HepG2 (cell line): Measurements from ENCODE around the gene FAM187B. TPM values are rescaled to one million over a fixed set of nuclear protein-coding genes. Genes with fewer than 3 reads are reported as not detected.
A peak's percentile ranks its signal among the peaks of the same experiment; 100 is the strongest.

ENCODE experiments used
- KDM5B ChIP-seq: sonication (generic); formaldehyde crosslinking; IDR thresholded peaks from 2 replicates; pipeline ENCODE4 v1.4.0; 2020; ENCODE audit warnings: missing genetic modification reagents, mild to moderate bottlenecking, borderline replicate concordance
- MIER3 ChIP-seq: IDR thresholded peaks from 2 replicates; pipeline ENCODE4 v1.6.1; 2016; ENCODE audit warnings: missing compliant biosample characterization, borderline replicate concordance
- ZNF431 ChIP-seq: sonication (generic); formaldehyde crosslinking; IDR thresholded peaks from 2 replicates; pipeline ENCODE4 v1.9.0; 2022; ENCODE audit warnings: missing genetic modification reagents, low read depth, mild to moderate bottlenecking, borderline replicate concordance
- ZNF546 ChIP-seq: sonication (generic); formaldehyde crosslinking; conservative IDR thresholded peaks from 2 replicates; pipeline ENCODE4 v1.8.1; 2023; ENCODE audit warnings: mild to moderate bottlenecking, missing genetic modification reagents
- ZNF589 ChIP-seq: sonication (generic); formaldehyde crosslinking; conservative IDR thresholded peaks from 2 replicates; pipeline ENCODE4 v1.8.0; 2022; ENCODE audit warnings: mild to moderate bottlenecking, moderate library complexity, missing genetic modification reagents
- ZNF749 ChIP-seq: sonication (generic); formaldehyde crosslinking; IDR thresholded peaks from 2 replicates; pipeline ENCODE4 v1.8.0; 2022; ENCODE audit warnings: mild to moderate bottlenecking, missing genetic modification reagents, moderate library complexity, borderline replicate concordance
- polyA plus RNA-seq, 8 experiments: library from polyadenylated mRNA; depleted of rRNA in 3 of 8; stranded (reverse) in 7 of 8; unstranded in 1 of 8; fragments of >200 nt; fragmentation: Illumina TruSeq in 4 of 8; extraction: Trizol in 4 of 8; gene quantifications; 2 replicates each; pipeline versions ENCODE4 v1.2.1 to v1.2.3, GENCODE V29; 2011 to 2016; ENCODE audit warnings: low read depth in 4 of 8, missing spikeins in 1 of 8, mixed read lengths in 1 of 8; ENCODE audit not compliant: insufficient read depth in 1 of 8
- total RNA-seq, 5 experiments: library from RNA; depleted of rRNA; stranded (reverse); fragments of >200 nt; fragmentation: Illumina TruSeq; extraction: Trizol; gene quantifications; 2 replicates each; pipeline ENCODE4 v1.2.3, GENCODE V29; 2016; ENCODE audit warnings: low read depth in 1 of 5
- TF ChIP-seq, protein P1 (sequence below), 2 experiments: fragments of 450-650 bp in 1 of 2; sonication (generic) in 1 of 2; formaldehyde crosslinking; IDR thresholded peaks; 2 replicates each; pipeline versions ENCODE4 v1.5.0 to v1.8.0; 2020 to 2022; ENCODE audit warnings: mild to moderate bottlenecking in 1 of 2, missing genetic modification reagents in 1 of 2
- TF ChIP-seq, protein P2 (sequence below): sonication (generic); formaldehyde crosslinking; IDR thresholded peaks from 2 replicates; pipeline ENCODE4 v1.9.0; 2021; ENCODE audit warnings: mild to moderate bottlenecking, missing genetic modification reagents
- TF ChIP-seq, protein P3 (sequence below): sonication (generic); formaldehyde crosslinking; IDR thresholded peaks from 2 replicates; pipeline ENCODE4 v1.4.0; 2020; ENCODE audit warnings: missing genetic modification reagents, mild to moderate bottlenecking, borderline replicate concordance

FAM187B gene
- total and polyA plus RNA-seq, 2 of the 13 experiments (the other 11 are each of a cell fraction or from before 2014, with no cell fraction given): not detected

DNA sequence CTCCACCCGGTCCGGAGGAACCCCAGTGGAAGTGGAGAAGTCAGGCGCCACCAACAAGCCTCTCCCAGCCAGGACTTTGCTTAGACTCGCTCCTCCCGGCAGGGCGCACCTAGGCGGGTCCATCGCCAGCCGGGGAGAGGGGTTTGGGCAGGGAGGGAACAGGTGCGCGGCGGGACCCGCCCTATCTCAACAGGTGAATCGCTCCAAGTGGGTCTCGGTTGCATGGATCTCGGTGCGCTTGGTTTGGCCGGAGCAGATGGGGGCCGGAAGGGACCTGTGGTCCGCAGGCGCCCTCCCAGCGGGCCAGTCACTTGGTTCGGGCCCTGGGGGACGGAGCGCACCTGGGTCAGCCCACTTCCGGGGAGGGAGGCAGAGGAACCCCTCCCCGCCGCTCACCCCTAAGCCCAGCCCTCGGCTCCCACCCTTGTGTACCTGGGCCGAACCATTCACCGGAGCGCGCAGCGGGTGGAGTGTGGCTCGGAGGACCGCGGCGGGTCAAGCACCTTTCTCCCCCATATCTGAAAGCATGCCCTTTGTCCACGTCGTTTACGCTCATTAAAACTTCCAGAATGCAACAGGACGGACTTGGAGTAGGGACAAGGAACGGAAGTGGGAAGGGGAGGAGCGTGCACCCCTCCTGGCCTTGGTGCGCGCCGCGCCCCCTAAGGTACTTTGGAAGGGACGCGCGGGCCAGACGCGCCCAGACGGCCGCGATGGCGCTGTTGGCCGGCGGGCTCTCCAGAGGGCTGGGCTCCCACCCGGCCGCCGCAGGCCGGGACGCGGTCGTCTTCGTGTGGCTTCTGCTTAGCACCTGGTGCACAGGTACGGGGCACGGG, 20.0 kb upstream of the FAM187B start, which contains the start of gene LSR (continued):
- TF ChIP-seq ZNF589 (CRISPR knock-in tag) (peak; percentile 96), KDM5B (CRISPR knock-in tag) (peak; percentile 58; the same call in 1 of the 2 replicates), ZNF431 (CRISPR knock-in tag) (no peak; the same call in 1 of the 2 replicates), MIER3 (peak; percentile 90; the same call in 1 of the 2 replicates), ZNF749 (CRISPR knock-in tag) (no peak; the same call in 1 of the 2 replicates), ZNF546 (peak; percentile 87)
- TF ChIP-seq, protein P1, sequence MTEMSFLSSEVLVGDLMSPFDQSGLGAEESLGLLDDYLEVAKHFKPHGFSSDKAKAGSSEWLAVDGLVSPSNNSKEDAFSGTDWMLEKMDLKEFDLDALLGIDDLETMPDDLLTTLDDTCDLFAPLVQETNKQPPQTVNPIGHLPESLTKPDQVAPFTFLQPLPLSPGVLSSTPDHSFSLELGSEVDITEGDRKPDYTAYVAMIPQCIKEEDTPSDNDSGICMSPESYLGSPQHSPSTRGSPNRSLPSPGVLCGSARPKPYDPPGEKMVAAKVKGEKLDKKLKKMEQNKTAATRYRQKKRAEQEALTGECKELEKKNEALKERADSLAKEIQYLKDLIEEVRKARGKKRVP (CRISPR knock-in tag; IDR thresholded peaks at IDR 0.05): peak in 1 of 2 experiments; percentile 59; a peak in 2 of 4 replicates
- TF ChIP-seq, protein P2, sequence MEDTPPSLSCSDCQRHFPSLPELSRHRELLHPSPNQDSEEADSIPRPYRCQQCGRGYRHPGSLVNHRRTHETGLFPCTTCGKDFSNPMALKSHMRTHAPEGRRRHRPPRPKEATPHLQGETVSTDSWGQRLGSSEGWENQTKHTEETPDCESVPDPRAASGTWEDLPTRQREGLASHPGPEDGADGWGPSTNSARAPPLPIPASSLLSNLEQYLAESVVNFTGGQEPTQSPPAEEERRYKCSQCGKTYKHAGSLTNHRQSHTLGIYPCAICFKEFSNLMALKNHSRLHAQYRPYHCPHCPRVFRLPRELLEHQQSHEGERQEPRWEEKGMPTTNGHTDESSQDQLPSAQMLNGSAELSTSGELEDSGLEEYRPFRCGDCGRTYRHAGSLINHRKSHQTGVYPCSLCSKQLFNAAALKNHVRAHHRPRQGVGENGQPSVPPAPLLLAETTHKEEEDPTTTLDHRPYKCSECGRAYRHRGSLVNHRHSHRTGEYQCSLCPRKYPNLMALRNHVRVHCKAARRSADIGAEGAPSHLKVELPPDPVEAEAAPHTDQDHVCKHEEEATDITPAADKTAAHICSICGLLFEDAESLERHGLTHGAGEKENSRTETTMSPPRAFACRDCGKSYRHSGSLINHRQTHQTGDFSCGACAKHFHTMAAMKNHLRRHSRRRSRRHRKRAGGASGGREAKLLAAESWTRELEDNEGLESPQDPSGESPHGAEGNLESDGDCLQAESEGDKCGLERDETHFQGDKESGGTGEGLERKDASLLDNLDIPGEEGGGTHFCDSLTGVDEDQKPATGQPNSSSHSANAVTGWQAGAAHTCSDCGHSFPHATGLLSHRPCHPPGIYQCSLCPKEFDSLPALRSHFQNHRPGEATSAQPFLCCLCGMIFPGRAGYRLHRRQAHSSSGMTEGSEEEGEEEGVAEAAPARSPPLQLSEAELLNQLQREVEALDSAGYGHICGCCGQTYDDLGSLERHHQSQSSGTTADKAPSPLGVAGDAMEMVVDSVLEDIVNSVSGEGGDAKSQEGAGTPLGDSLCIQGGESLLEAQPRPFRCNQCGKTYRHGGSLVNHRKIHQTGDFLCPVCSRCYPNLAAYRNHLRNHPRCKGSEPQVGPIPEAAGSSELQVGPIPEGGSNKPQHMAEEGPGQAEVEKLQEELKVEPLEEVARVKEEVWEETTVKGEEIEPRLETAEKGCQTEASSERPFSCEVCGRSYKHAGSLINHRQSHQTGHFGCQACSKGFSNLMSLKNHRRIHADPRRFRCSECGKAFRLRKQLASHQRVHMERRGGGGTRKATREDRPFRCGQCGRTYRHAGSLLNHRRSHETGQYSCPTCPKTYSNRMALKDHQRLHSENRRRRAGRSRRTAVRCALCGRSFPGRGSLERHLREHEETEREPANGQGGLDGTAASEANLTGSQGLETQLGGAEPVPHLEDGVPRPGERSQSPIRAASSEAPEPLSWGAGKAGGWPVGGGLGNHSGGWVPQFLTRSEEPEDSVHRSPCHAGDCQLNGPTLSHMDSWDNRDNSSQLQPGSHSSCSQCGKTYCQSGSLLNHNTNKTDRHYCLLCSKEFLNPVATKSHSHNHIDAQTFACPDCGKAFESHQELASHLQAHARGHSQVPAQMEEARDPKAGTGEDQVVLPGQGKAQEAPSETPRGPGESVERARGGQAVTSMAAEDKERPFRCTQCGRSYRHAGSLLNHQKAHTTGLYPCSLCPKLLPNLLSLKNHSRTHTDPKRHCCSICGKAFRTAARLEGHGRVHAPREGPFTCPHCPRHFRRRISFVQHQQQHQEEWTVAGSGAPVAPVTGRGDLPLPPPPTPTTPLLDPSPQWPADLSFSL (CRISPR knock-in tag): peak; percentile 54
- TF ChIP-seq, protein P3, sequence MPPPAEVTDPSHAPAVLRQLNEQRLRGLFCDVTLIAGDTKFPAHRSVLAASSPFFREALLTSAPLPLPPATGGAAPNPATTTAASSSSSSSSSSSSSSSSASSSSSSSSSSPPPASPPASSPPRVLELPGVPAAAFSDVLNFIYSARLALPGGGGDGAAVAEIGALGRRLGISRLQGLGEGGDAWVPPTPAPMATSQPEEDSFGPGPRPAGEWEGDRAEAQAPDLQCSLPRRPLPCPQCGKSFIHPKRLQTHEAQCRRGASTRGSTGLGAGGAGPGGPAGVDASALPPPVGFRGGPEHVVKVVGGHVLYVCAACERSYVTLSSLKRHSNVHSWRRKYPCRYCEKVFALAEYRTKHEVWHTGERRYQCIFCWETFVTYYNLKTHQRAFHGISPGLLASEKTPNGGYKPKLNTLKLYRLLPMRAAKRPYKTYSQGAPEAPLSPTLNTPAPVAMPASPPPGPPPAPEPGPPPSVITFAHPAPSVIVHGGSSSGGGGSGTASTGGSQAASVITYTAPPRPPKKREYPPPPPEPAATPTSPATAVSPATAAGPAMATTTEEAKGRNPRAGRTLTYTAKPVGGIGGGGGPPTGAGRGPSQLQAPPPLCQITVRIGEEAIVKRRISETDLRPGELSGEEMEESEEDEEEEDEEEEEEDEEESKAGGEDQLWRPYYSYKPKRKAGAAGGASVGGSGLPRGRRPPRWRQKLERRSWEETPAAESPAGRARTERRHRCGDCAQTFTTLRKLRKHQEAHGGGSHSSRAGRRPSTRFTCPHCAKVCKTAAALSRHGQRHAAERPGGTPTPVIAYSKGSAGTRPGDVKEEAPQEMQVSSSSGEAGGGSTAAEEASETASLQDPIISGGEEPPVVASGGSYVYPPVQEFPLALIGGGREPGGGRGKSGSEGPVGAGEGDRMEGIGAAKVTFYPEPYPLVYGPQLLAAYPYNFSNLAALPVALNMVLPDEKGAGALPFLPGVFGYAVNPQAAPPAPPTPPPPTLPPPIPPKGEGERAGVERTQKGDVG (CRISPR knock-in tag): peak; percentile 60; the same call in 1 of the 2 replicates
